Body of pancreas (tissue), 4 donors: ENCODE measurements around the gene FAM229A. TPM values are rescaled to one million over a fixed set of nuclear protein-coding genes. Genes with fewer than 3 reads are reported as not detected.

Source experiments
- ATAC-seq: fragments of 150-250 bp; one replicate; pipeline ENCODE4 v1.9.1; 2016
- DNase-seq, 4 donors: peaks; one replicate each; pipeline ENCODE4 v3.0.0-alpha.2; 2019
- H3K27ac ChIP-seq, 4 donors: fragments of 200-600 bp; sonication (generic); 1 replicate in 3 of 4; 2 replicates in 1 of 4; pipeline versions ENCODE4 v1.5.1 to v1.6.1; 2016 to 2019; ENCODE audit warnings: mild to moderate bottlenecking in 1 of 4, mixed read lengths in 1 of 4, moderate library complexity in 1 of 4
- H3K27me3 ChIP-seq, 2 donors: fragments of 200-600 bp; sonication (generic); one replicate each; pipeline ENCODE4 v1.6.0; 2016; ENCODE audit warnings: mild to moderate bottlenecking in 1 of 2
- H3K36me3 ChIP-seq, 2 donors: fragments of 200-600 bp; sonication (generic); replicated peaks in 1 of 2; 2 replicates each; pipeline ENCODE4 v1.5.1; 2016; ENCODE audit warnings: low read depth in 2 of 2; ENCODE audit not compliant: insufficient read depth in 1 of 2
- H3K4me1 ChIP-seq: fragments of 200-600 bp; sonication (generic); one replicate; pipeline ENCODE4 v1.6.0; 2016
- H3K4me3 ChIP-seq, 2 donors: fragments of 200-600 bp; sonication (generic); 1 replicate in 1 of 2; 2 replicates in 1 of 2; pipeline ENCODE4 v1.5.1; 2016 to 2019
- H3K9me3 ChIP-seq, 3 donors: fragments of 200-600 bp; sonication (generic); 1 replicate in 2 of 3; 2 replicates in 1 of 3; pipeline ENCODE4 v1.5.1; 2016
- CTCF ChIP-seq, 7 experiments: fragments of 450-650 bp in 4 of 7; fragments of 200-600 bp in 3 of 7; sonication (generic) in 3 of 7; IDR thresholded peaks; one replicate each; pipeline ENCODE4 v1.5.1; 2016 to 2019; ENCODE audit warnings: antibody characterized with exemption in 7 of 7
- POLR2A ChIP-seq, 3 donors: fragments of 450-650 bp; IDR thresholded peaks; one replicate each; pipeline ENCODE4 v1.6.1; 2016; ENCODE audit warnings: antibody characterized with exemption in 3 of 3, mild to moderate bottlenecking in 2 of 3
- WGBS, 2 donors: methylation state at CpG; one replicate each; pipeline ENCODE4 v1.1.5; 2017; 5-methylcytosine and 5-hydroxymethylcytosine counted together
- intact Hi-C: fragments of 100-400 bp; cut with DNase I; formaldehyde crosslinking; loops from one replicate; pipeline ENCODE4 v1.15.1; 2023
- total RNA-seq, 2 donors: library from RNA; depleted of rRNA; stranded (reverse); fragments of >200 nt; gene quantifications; one replicate each; pipeline ENCODE4 v1.1.0, GENCODE V29; 2016

Gene FAM229A
- total RNA-seq, 2 donors from 2014 or later, result 3.6 to 15.6 TPM

DNA sequence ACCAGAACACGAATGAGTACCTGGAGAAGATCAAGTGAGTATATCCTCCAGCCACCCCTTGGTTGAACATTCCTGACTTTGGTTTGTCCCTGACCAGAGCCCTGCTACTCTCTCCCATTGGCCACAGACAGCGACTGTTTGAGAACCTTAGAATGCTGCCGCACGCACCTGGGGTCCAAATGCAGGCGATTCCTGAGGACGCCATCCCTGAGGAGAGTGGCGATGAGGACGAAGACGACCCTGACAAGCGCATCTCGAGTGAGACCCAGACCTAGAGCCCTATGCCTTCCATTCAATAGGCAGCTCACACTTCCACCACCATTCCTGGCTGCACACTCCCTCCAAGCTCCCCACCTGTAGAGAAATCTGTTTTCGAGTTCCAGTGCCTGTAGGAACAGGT lies 30.7 kb downstream of the FAM229A start:
- DNase-seq (no peak), ATAC-seq (no peak)
- WGBS, 2 donors, result 86 to 91% methylated on average over 10 to 12 of the region's 12 CpGs
- H3K27ac ChIP-seq, result no peak overlapping the region
- H3K36me3 ChIP-seq, result peaks cover 5 to 28% of the 10 kb centered on the region in 2 donors
- H3K27me3 ChIP-seq, result no peaks in the 10 kb centered on the region
- no peak overlapping the region for H3K4me3 ChIP-seq
- peaks cover 14% of the 10 kb centered on the region for H3K4me1 ChIP-seq
- intact Hi-C loops, result no loop called here
- TF ChIP-seq POLR2A (IDR thresholded peaks at IDR 0.05) (no peak), CTCF (IDR thresholded peaks at IDR 0.05) (no peak)
- H3K9me3 ChIP-seq, result no peaks in the 10 kb centered on the region

DNA sequence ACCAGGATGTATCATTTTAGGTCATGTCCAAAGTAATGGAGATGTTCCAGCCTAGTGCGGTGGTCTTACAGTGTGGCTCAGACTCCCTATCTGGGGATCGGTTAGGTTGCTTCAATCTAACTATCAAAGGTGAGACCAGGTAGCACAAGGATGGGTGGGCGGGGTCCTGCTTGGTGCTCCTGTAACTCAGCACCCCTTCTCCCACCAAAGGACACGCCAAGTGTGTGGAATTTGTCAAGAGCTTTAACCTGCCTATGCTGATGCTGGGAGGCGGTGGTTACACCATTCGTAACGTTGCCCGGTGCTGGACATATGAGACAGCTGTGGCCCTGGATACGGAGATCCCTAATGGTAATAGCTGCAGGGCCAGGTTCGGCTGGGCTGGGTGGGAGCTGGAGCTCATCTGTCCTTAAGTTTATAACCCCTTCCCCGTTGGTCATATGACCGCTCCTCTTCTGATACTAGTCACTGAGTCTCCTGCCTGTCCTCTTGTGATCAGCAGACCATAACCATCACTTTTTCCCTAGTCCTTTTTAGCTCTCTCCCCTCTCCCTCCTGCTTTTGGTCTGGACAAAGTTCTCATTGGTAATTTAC lies 31.6 kb downstream of the FAM229A start:
- ATAC-seq (no peak), DNase-seq (no peak)
- no peak overlapping the region for H3K4me3 ChIP-seq
- 92 to 93% methylated on average over 12 of the region's 12 CpGs for WGBS, 2 donors
- H3K36me3 ChIP-seq, result peaks cover 5 to 28% of the 10 kb centered on the region in 2 donors
- TF ChIP-seq POLR2A (IDR thresholded peaks at IDR 0.05), result no peak
- TF ChIP-seq CTCF (IDR thresholded peaks at IDR 0.05), result no peak
- H3K9me3 ChIP-seq, result no peaks in the 10 kb centered on the region
- intact Hi-C loops, result no loop called here
- no peak overlapping the region for H3K27ac ChIP-seq
- peaks cover 14% of the 10 kb centered on the region for H3K4me1 ChIP-seq
- H3K27me3 ChIP-seq, result no peaks in the 10 kb centered on the region

DNA sequence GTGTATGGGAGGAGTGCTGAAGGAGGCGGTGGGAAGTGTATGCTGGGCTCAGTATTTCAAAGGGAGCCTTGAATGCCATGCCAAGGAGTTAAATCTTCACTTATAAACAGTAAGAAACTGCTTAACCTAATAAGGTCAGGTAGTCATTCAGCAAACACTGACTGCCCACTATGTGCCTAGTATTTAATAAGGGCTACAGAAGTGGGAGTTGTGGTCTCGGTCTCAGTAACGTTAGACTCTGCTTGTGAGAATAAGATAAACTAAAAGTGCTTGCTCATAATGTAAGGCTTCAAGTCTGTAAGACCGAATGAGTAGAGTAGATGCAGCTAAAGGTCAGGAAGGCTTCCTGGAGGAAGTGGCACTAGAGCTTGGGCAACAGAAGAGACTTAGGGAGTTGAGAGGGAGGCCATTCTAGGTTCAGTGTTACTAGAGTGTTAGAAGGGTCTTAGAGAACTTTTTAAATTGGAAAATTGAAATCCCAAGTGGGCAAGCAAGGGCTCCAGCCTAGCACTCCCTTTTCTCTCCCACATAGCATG lies 32.3 kb downstream of the FAM229A start:
- no peak for TF ChIP-seq CTCF (IDR thresholded peaks at IDR 0.05)
- no peak for TF ChIP-seq POLR2A (IDR thresholded peaks at IDR 0.05)
- H3K4me3 ChIP-seq, result no peak overlapping the region
- no peak for ATAC-seq
- H3K27me3 ChIP-seq, result no peaks in the 10 kb centered on the region
- H3K27ac ChIP-seq, result no peak overlapping the region
- peaks cover 12% of the 10 kb centered on the region for H3K4me1 ChIP-seq
- H3K9me3 ChIP-seq, result no peaks in the 10 kb centered on the region
- WGBS, 2 donors, result 95 to 97% methylated on average over 4 of the region's 4 CpGs
- intact Hi-C loops, result no loop called here
- DNase-seq, result no peak
- H3K36me3 ChIP-seq, result peaks cover 5 to 28% of the 10 kb centered on the region in 2 donors

GRCh38 chr1:32327204-32327603 lies 35.1 kb downstream of the FAM229A start:
- WGBS, 2 donors, result 91 to 93% methylated on average over 11 of the region's 11 CpGs
- no peak for ATAC-seq
- no peak for TF ChIP-seq CTCF (IDR thresholded peaks at IDR 0.05)
- no peak for TF ChIP-seq POLR2A (IDR thresholded peaks at IDR 0.05)
- DNase-seq, result no peak
- no peak overlapping the region for H3K4me3 ChIP-seq
- no peaks in the 10 kb centered on the region for H3K9me3 ChIP-seq
- H3K27ac ChIP-seq, result no peak overlapping the region
- intact Hi-C loops, result no loop called here
- H3K36me3 ChIP-seq, result peaks cover 5 to 28% of the 10 kb centered on the region in 2 donors
- H3K27me3 ChIP-seq, result no peaks in the 10 kb centered on the region
- H3K4me1 ChIP-seq, result peaks cover 8% of the 10 kb centered on the region
